SK-N-SH treated with all-trans-retinoic acid at 6 μM for 48 hours (cell line): Measurements from ENCODE around the gene DNAJC15.
A peak's percentile ranks its signal among the peaks of the same experiment; 100 is the strongest.

Experiments used
- ATAC-seq: fragments of 200-7000 bp; cut with Tn5 transposase; 3 replicates; pipeline ENCODE4 v1.9.1; 2020; ENCODE audit warnings: mild to moderate bottlenecking, moderate library complexity
- ARNTL ChIP-seq: fragments of 450-650 bp; formaldehyde crosslinking; IDR thresholded peaks from 2 replicates; pipeline ENCODE4 v1.5.0; 2020; ENCODE audit warnings: low read depth, mild to moderate bottlenecking, moderate library complexity, borderline replicate concordance
- BACH2 ChIP-seq: fragments of 250-450 bp; sonication (Bioruptor Pico); IDR thresholded peaks from 2 replicates; pipeline ENCODE4 v1.9.0; 2021; ENCODE audit warnings: mild to moderate bottlenecking, borderline replicate concordance
- ESRRG ChIP-seq: fragments of 250-450 bp; sonication (Bioruptor Pico); IDR thresholded peaks from 2 replicates; pipeline ENCODE4 v1.6.1; 2021; ENCODE audit warnings: mild to moderate bottlenecking
- GLIS3 ChIP-seq: fragments of 250-450 bp; sonication (Bioruptor Pico); IDR thresholded peaks from 2 replicates; pipeline ENCODE4 v1.5.0; 2020; ENCODE audit warnings: mild to moderate bottlenecking, moderate library complexity
- ISL1 ChIP-seq: fragments of 250-450 bp; sonication (Bioruptor Pico); IDR thresholded peaks from 2 replicates; pipeline ENCODE4 v2.1.2; 2022; ENCODE audit warnings: mild to moderate bottlenecking, moderate library complexity
- OSR1 ChIP-seq: fragments of 250-450 bp; sonication (Bioruptor Pico); IDR thresholded peaks from 2 replicates; pipeline ENCODE4 v1.8.0; 2022; ENCODE audit warnings: moderate library complexity, mild to moderate bottlenecking, inconsistent platforms
- PATZ1 ChIP-seq: fragments of 250-450 bp; sonication (Bioruptor Pico); IDR thresholded peaks from 2 replicates; pipeline ENCODE4 v1.8.0; 2020; ENCODE audit warnings: mild to moderate bottlenecking, moderate library complexity, borderline replicate concordance
- POU6F1 ChIP-seq: fragments of 250-450 bp; sonication (Bioruptor Pico); IDR thresholded peaks from 2 replicates; pipeline ENCODE4 v1.8.0; 2021; ENCODE audit warnings: low read depth, mild to moderate bottlenecking, moderate library complexity, borderline replicate concordance
- PPARA ChIP-seq: fragments of 250-450 bp; sonication (Bioruptor Pico); IDR thresholded peaks from 2 replicates; pipeline ENCODE4 v1.5.0; 2020; ENCODE audit warnings: mild to moderate bottlenecking, borderline replicate concordance
- RARB ChIP-seq: fragments of 250-450 bp; sonication (Bioruptor Pico); IDR thresholded peaks from 2 replicates; pipeline ENCODE4 v1.8.0; 2021; ENCODE audit warnings: mild to moderate bottlenecking, moderate library complexity
- TCF4 ChIP-seq: fragments of 250-450 bp; sonication (Bioruptor Pico); IDR thresholded peaks from 2 replicates; pipeline ENCODE4 v1.8.0; 2021; ENCODE audit warnings: mild to moderate bottlenecking, moderate library complexity, borderline replicate concordance
- TOX ChIP-seq: fragments of 250-450 bp; sonication (Bioruptor Pico); IDR thresholded peaks from 2 replicates; pipeline ENCODE4 v1.8.0; 2021; ENCODE audit warnings: mild to moderate bottlenecking, moderate library complexity, borderline replicate concordance
- TSHZ2 ChIP-seq: fragments of 250-450 bp; sonication (Bioruptor Pico); IDR thresholded peaks from 2 replicates; pipeline ENCODE4 v1.5.0; 2020; ENCODE audit warnings: mild to moderate bottlenecking, moderate library complexity
- ZC3H10 ChIP-seq: fragments of 250-450 bp; sonication (Bioruptor Pico); IDR thresholded peaks from 2 replicates; pipeline ENCODE4 v1.5.1; 2021; ENCODE audit warnings: mild to moderate bottlenecking, moderate library complexity
- ZFP3 ChIP-seq: fragments of 250-450 bp; sonication (Bioruptor Pico); IDR thresholded peaks from 2 replicates; pipeline ENCODE4 v1.5.0; 2020; ENCODE audit warnings: mild to moderate bottlenecking, moderate library complexity
- ZFP30 ChIP-seq: fragments of 450-650 bp; formaldehyde crosslinking; IDR thresholded peaks from 2 replicates; pipeline ENCODE4 v1.5.0; 2022; ENCODE audit warnings: mild to moderate bottlenecking, moderate library complexity
- ZNF565 ChIP-seq: fragments of 450-650 bp; formaldehyde crosslinking; conservative IDR thresholded peaks from 2 replicates; pipeline ENCODE4 v1.5.0; 2020; ENCODE audit warnings: low read depth, mild to moderate bottlenecking, moderate library complexity
- ZNF70 ChIP-seq: fragments of 450-650 bp; formaldehyde crosslinking; IDR thresholded peaks from 2 replicates; pipeline ENCODE4 v1.5.0; 2020; ENCODE audit warnings: mild to moderate bottlenecking, moderate library complexity
- TF ChIP-seq, protein P1 (sequence below): fragments of 250-450 bp; sonication (Bioruptor Pico); IDR thresholded peaks from 2 replicates; pipeline ENCODE4 v1.5.1; 2020; ENCODE audit warnings: low read depth, mild to moderate bottlenecking, moderate library complexity

The DNAJC15 gene

DNA sequence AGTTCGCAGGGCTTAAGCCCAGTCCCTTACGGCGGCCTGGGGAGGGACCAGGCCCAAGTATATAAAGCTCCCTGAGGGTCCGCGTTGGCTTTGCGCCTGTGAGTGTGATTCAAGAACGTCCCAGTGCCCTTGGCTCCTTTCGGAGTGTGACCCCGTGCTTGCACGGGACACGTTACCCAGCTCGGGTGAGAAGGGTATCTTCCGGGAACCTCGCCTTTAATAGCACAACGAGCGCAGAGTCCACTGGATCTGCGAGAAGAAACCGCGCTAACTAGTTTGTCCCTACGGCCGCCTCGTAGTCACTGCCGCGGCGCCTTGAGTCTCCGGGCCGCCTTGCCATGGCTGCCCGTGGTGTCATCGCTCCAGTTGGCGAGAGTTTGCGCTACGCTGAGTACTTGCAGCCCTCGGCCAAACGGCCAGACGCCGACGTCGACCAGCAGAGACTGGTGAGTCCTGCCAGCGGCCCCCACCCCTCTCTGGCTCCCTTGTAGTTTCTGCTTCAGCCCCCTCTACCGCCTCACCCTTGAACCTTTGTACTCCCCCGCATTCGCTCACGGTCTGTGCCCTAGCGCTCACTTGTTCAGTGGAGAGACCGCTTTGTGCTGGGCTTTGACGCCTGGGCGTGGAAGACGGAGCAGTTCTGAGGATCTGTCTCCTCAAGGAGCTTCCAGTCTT is at the start of gene DNAJC15:
DNAJC15 (plus strand) TSS at position 298 of the 675 bp plus-strand sequence; CDS start at position 339, 41 bp downstream.
- TF ChIP-seq PPARA (no peak), ZNF565 (CRISPR knock-in tag) (no peak), TOX (CRISPR knock-in tag) (no peak), TCF4 (CRISPR knock-in tag) (no peak), ZFP3 (CRISPR knock-in tag) (peak; percentile 45; the same call in 1 of the 2 replicates)
- TF ChIP-seq, protein P1, sequence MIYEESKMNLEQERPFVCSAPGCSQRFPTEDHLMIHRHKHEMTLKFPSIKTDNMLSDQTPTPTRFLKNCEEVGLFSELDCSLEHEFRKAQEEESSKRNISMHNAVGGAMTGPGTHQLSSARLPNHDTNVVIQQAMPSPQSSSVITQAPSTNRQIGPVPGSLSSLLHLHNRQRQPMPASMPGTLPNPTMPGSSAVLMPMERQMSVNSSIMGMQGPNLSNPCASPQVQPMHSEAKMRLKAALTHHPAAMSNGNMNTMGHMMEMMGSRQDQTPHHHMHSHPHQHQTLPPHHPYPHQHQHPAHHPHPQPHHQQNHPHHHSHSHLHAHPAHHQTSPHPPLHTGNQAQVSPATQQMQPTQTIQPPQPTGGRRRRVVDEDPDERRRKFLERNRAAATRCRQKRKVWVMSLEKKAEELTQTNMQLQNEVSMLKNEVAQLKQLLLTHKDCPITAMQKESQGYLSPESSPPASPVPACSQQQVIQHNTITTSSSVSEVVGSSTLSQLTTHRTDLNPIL (CRISPR knock-in tag), result no peak
- TF ChIP-seq, all 23 proteins: peak for 1
- ATAC-seq, result peak; percentile 87

- ATAC-seq, result no peak
- TF ChIP-seq, protein P1 (CRISPR knock-in tag), result no peak
- TF ChIP-seq TSHZ2 (CRISPR knock-in tag) (no peak), OSR1 (CRISPR knock-in tag) (no peak), RARB (CRISPR knock-in tag) (no peak), GLIS3 (CRISPR knock-in tag) (no peak), TCF4 (CRISPR knock-in tag) (no peak), ESRRG (CRISPR knock-in tag) (no peak), ZNF565 (CRISPR knock-in tag) (no peak), ISL1 (CRISPR knock-in tag) (no peak), ZNF70 (CRISPR knock-in tag) (no peak), TOX (CRISPR knock-in tag) (no peak), ZC3H10 (CRISPR knock-in tag) (no peak), PATZ1 (no peak), ARNTL (CRISPR knock-in tag) (no peak), BACH2 (CRISPR knock-in tag) (no peak)
- TF ChIP-seq, all 23 proteins: peak for 0
Observed at GRCh38 chr13:42976066-42976465, 47.3 kb upstream of the DNAJC15 start.

DNA sequence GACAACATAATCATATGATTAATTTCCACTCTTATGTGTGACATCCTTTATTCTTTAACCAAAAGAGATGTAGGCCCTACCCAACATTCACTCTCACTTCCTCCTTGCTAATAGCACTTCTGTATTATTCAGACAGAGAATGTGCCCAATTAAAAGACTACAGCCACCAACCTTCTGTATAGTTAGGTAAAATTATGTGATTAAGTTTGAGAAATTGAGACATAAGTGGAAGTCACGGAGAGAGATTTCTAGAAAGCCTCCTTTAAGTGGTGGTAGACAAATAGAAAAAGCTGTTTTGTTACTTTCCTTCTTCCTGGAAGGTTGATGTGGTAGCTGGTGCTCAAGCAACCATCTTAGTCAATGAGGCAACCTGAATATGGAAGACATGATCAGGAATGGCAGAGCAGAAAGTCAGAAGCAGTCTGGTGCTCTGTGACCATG is 46.1 kb upstream of the DNAJC15 start:
- TF ChIP-seq, protein P1 (CRISPR knock-in tag), result no peak
- TF ChIP-seq TCF4 (CRISPR knock-in tag), result no peak
- no peak for TF ChIP-seq ZFP30 (CRISPR knock-in tag)
- no peak for TF ChIP-seq ZNF70 (CRISPR knock-in tag)
- TF ChIP-seq BACH2 (CRISPR knock-in tag), result no peak
- TF ChIP-seq ARNTL (CRISPR knock-in tag), result no peak
- no peak for TF ChIP-seq OSR1 (CRISPR knock-in tag)
- no peak for TF ChIP-seq GLIS3 (CRISPR knock-in tag)
- TF ChIP-seq ZC3H10 (CRISPR knock-in tag), result no peak
- no peak for TF ChIP-seq ZFP3 (CRISPR knock-in tag)
- no peak for TF ChIP-seq ZNF565 (CRISPR knock-in tag)
- TF ChIP-seq TSHZ2 (CRISPR knock-in tag), result no peak
- TF ChIP-seq POU6F1 (CRISPR knock-in tag), result no peak
- ATAC-seq, result no peak
